ENCODE data around the gene TEX26. TPM values are rescaled to one million over a fixed set of nuclear protein-coding genes. Genes with fewer than 3 reads are reported as not detected.

The TEX26 gene
- total and polyA plus RNA-seq, 4 experiments from 2014 or later = not detected

DNA sequence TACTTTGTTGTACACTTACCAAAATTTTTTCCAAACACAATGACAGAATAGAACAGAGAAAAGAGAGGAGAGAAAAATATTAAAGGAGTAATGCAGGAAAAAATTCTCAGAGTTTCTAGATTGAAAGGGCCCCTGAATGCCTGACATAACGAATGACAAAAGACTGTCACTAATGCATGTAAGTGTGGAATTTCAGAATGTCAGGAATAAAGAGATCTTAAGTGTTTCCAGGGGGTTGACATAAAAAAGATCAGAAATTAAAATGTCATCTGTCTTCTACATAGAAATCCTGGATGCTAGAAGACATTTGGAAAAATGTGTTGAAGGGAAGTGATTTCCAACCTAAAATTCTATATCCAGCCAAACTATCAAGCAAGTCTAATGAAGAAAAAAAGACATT, 27.2 kb downstream of the TEX26 start:
- POLR2A ChIA-PET (ENCODE audit: partially characterized antibody) = no interaction called here
- H3K9me3 Mint-ChIP-seq = peaks cover 6 to 50% (median 25%) of the 10 kb centered on the region in 8 donors
- DNase-seq = no peak

GRCh38 chr13:30963791-30964190, 31.3 kb downstream of the TEX26 start:
- H3K27me3 ChIP-seq (ENCODE audit: insufficient read depth, low read length) = no peaks in the 10 kb centered on the region
- no peaks in the 10 kb centered on the region for H3K36me3 ChIP-seq (ENCODE audit: insufficient read depth, low read length)
- H3K9me3 ChIP-seq (ENCODE audit: control insufficient read depth in 1 of 2, low read length in 2 of 2) = no peaks in the 10 kb centered on the region
- POLR2A ChIA-PET (ENCODE audit: partially characterized antibody) = no interaction called here
- H3K4me3 ChIP-seq (ENCODE audit: low read length in 2 of 2) = no peak overlapping the region
- no peak for DNase-seq
- H3K27me3 Mint-ChIP-seq = peaks cover 13 to 38% of the 10 kb centered on the region in 2 donors
- no peaks in the 10 kb centered on the region for H3K4me1 ChIP-seq (ENCODE audit: insufficient read depth, low read length)
- H3K27ac ChIP-seq (ENCODE audit: low read depth, low read length) = no peak overlapping the region
- no peak overlapping the region for H3K4me3 Mint-ChIP-seq
- H3K27ac Mint-ChIP-seq = no peak overlapping the region
- H3K9me3 Mint-ChIP-seq = peaks cover 4 to 31% (median 18%) of the 10 kb centered on the region in 8 donors
- peaks cover 0 to 4% of the 10 kb centered on the region in 2 donors for H3K36me3 Mint-ChIP-seq
- CTCF ChIA-PET (ENCODE audit: partially characterized antibody) = no interaction called here
- no peaks in the 10 kb centered on the region for H3K4me1 Mint-ChIP-seq
- intact Hi-C loops (cut with micrococcal nuclease) = no loop called here

More for the DNA sequence above, 27.2 kb downstream of the TEX26 start:
- Mint-ChIP-seq H3K36me3 (peaks cover 0 to 4% of the 10 kb centered on the region in 2 donors), H3K27ac (no peak overlapping the region), H3K27me3 (peaks cover 13 to 39% of the 10 kb centered on the region in 2 donors), H3K4me3 (no peak overlapping the region), H3K4me1 (no peaks in the 10 kb centered on the region)
- intact Hi-C loops (cut with micrococcal nuclease) = no loop called here
- H3K27ac ChIP-seq (ENCODE audit: low read depth, low read length) = no peak overlapping the region
- H3K9me3 ChIP-seq (ENCODE audit: control insufficient read depth in 1 of 2, low read length in 2 of 2) = no peaks in the 10 kb centered on the region
- H3K4me3 ChIP-seq (ENCODE audit: low read length in 2 of 2) = no peak overlapping the region
- no peaks in the 10 kb centered on the region for H3K36me3 ChIP-seq (ENCODE audit: insufficient read depth, low read length)
- no peaks in the 10 kb centered on the region for H3K27me3 ChIP-seq (ENCODE audit: insufficient read depth, low read length)
- H3K4me1 ChIP-seq (ENCODE audit: insufficient read depth, low read length) = no peaks in the 10 kb centered on the region
- CTCF ChIA-PET (ENCODE audit: partially characterized antibody) = no interaction called here

- peaks cover 21 to 43% of the 10 kb centered on the region in 2 donors for H3K27me3 Mint-ChIP-seq
- intact Hi-C loops (cut with micrococcal nuclease) = no loop called here
Measured at GRCh38 chr13:30965380-30965779, 32.9 kb downstream of the TEX26 start.

GRCh38 chr13:30966101-30966500, 33.6 kb downstream of the TEX26 start:
- peaks cover 21 to 49% of the 10 kb centered on the region in 2 donors for H3K27me3 Mint-ChIP-seq
- Histone ChIP-seq H3K27ac (ENCODE audit: low read depth, low read length) (no peak overlapping the region), H3K9me3 (ENCODE audit: control insufficient read depth in 1 of 2, low read length in 2 of 2) (no peaks in the 10 kb centered on the region), H3K36me3 (ENCODE audit: insufficient read depth, low read length) (no peaks in the 10 kb centered on the region), H3K4me1 (ENCODE audit: insufficient read depth, low read length) (no peaks in the 10 kb centered on the region), H3K27me3 (ENCODE audit: insufficient read depth, low read length) (no peaks in the 10 kb centered on the region), H3K4me3 (ENCODE audit: low read length in 2 of 2) (no peak overlapping the region)
- H3K4me1 Mint-ChIP-seq = no peaks in the 10 kb centered on the region
- CTCF ChIA-PET (ENCODE audit: partially characterized antibody) = no interaction called here
- peaks cover 0 to 9% (median 4%) of the 10 kb centered on the region in 8 donors for H3K9me3 Mint-ChIP-seq
- no peak for DNase-seq
- no peak overlapping the region for H3K27ac Mint-ChIP-seq
- H3K4me3 Mint-ChIP-seq = no peak overlapping the region
- intact Hi-C loops (cut with micrococcal nuclease) = no loop called here
- H3K36me3 Mint-ChIP-seq = no peaks in the 10 kb centered on the region
- POLR2A ChIA-PET (ENCODE audit: partially characterized antibody) = no interaction called here

More at GRCh38 chr13:30965380-30965779, 32.9 kb downstream of the TEX26 start:
- H3K36me3 Mint-ChIP-seq = no peaks in the 10 kb centered on the region
- no peak for DNase-seq
- no peaks in the 10 kb centered on the region for H3K9me3 ChIP-seq (ENCODE audit: control insufficient read depth in 1 of 2, low read length in 2 of 2)
- ChIA-PET POLR2A (ENCODE audit: partially characterized antibody) (no interaction called here), CTCF (ENCODE audit: partially characterized antibody) (no interaction called here)
- no peak overlapping the region for H3K4me3 ChIP-seq (ENCODE audit: low read length in 2 of 2)
- no peaks in the 10 kb centered on the region for H3K4me1 ChIP-seq (ENCODE audit: insufficient read depth, low read length)
- H3K36me3 ChIP-seq (ENCODE audit: insufficient read depth, low read length) = no peaks in the 10 kb centered on the region
- H3K27ac ChIP-seq (ENCODE audit: low read depth, low read length) = no peak overlapping the region
- no peak overlapping the region for H3K4me3 Mint-ChIP-seq
- peaks cover 2 to 16% (median 7%) of the 10 kb centered on the region in 8 donors for H3K9me3 Mint-ChIP-seq
- no peak overlapping the region for H3K27ac Mint-ChIP-seq
- no peaks in the 10 kb centered on the region for H3K27me3 ChIP-seq (ENCODE audit: insufficient read depth, low read length)
- H3K4me1 Mint-ChIP-seq = no peaks in the 10 kb centered on the region

DNA sequence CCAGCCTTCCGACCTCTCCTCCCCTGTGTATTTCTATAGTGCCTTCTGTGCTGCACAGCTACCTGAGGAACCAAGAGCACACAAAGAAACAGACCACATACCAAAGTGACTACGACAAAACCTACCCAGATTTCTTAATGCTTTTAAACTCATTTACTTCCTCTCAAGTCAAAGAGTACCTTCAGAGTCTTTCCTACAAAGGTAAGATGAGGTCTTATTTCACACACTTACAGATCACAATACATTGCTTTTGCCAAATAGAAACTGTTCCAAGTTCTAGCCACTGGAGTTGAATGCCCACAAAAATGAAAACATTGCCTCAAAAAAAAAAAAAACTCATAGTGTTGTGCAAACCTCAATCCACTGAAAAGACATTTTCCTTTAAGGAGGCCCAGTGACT, 36.4 kb downstream of the TEX26 start:
- ChIA-PET CTCF (ENCODE audit: partially characterized antibody) (interaction anchor here (0.8 to 2.2 kb wide), 2 partner anchors 11 kb away, joined by 3 to 11 read pairs; no protein-coding TSS in a partner anchor), POLR2A (ENCODE audit: partially characterized antibody) (no interaction called here)
- Histone ChIP-seq H3K27me3 (ENCODE audit: insufficient read depth, low read length) (no peaks in the 10 kb centered on the region), H3K9me3 (ENCODE audit: control insufficient read depth in 1 of 2, low read length in 2 of 2) (no peaks in the 10 kb centered on the region), H3K4me3 (ENCODE audit: low read length in 2 of 2) (no peak overlapping the region), H3K27ac (ENCODE audit: low read depth, low read length) (no peak overlapping the region), H3K36me3 (ENCODE audit: insufficient read depth, low read length) (no peaks in the 10 kb centered on the region), H3K4me1 (ENCODE audit: insufficient read depth, low read length) (no peaks in the 10 kb centered on the region)
- no peak overlapping the region for H3K27ac Mint-ChIP-seq
- H3K4me1 Mint-ChIP-seq = no peaks in the 10 kb centered on the region
- H3K9me3 Mint-ChIP-seq = peaks cover 0 to 3% (median 0%) of the 10 kb centered on the region in 8 donors
- H3K4me3 Mint-ChIP-seq = no peak overlapping the region
- DNase-seq = no peak
- H3K36me3 Mint-ChIP-seq = no peaks in the 10 kb centered on the region
- H3K27me3 Mint-ChIP-seq = peaks cover 18 to 39% of the 10 kb centered on the region in 2 donors
- intact Hi-C loops (cut with micrococcal nuclease) = no loop called here

DNA sequence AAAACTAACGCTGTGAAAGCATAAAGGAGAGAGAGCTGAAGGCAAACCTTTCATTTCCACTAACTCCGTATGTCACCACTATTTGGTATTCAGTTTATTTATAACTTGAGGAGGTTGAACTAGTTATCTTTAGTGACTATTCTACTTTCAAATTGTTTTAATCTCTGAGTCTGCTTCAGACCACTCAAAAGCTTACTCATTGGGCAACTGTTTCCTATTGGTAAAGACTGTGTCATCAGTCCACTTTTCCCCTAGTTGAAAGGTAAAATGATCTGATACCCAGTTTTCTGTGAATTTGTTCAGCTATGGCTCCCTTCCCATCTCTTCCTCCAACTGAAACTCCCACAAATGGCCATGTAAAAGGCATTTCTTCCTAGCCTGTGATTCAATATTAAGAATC, 39.1 kb downstream of the TEX26 start:
- H3K36me3 ChIP-seq (ENCODE audit: insufficient read depth, low read length) = no peaks in the 10 kb centered on the region
- Mint-ChIP-seq H3K27ac (no peak overlapping the region), H3K36me3 (no peaks in the 10 kb centered on the region), H3K27me3 (peaks cover 17 to 28% of the 10 kb centered on the region in 2 donors), H3K4me1 (no peaks in the 10 kb centered on the region), H3K9me3 (no peaks in the 10 kb centered on the region), H3K4me3 (no peak overlapping the region)
- H3K4me1 ChIP-seq (ENCODE audit: insufficient read depth, low read length) = no peaks in the 10 kb centered on the region
- no peak overlapping the region for H3K4me3 ChIP-seq (ENCODE audit: low read length in 2 of 2)
- CTCF ChIA-PET (ENCODE audit: partially characterized antibody) = interaction anchor here (1.8 kb wide), 1 partner anchor 73 kb away, joined by 4 read pairs; no protein-coding TSS in a partner anchor
- no peaks in the 10 kb centered on the region for H3K27me3 ChIP-seq (ENCODE audit: insufficient read depth, low read length)
- H3K27ac ChIP-seq (ENCODE audit: low read depth, low read length) = no peak overlapping the region
- POLR2A ChIA-PET (ENCODE audit: partially characterized antibody) = no interaction called here
- no peak for DNase-seq
- no peaks in the 10 kb centered on the region for H3K9me3 ChIP-seq (ENCODE audit: control insufficient read depth in 1 of 2, low read length in 2 of 2)
- intact Hi-C loops (cut with micrococcal nuclease) = no loop called here

DNA sequence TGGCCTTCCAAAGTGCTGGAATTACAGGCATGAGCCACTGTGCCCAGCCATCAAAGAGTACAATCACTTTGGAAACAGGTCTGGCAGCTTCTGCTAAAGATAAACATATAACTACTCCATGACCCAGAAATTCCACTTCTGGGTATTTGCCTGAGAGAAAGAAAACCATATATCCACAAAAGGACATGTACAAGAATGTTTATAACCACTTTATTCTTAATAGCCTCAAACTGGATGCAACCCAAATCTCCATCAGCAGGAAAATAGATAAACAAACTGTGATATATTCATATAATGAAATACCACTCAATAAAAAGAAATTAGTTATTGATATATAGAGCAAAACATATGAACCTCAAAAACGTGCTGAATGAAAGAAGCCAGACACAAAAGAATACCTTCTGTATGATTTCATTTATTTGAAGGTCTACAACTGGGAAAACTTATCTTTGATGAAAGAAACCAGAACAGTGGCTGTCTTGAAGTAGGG, 40.5 kb downstream of the TEX26 start:
- CTCF ChIA-PET (ENCODE audit: partially characterized antibody) = no interaction called here
- no peaks in the 10 kb centered on the region for H3K4me1 Mint-ChIP-seq
- intact Hi-C loops (cut with micrococcal nuclease) = loop anchor here (1.0 kb wide), 1 partner anchor 16 kb away; no protein-coding TSS in a partner anchor
- H3K4me3 Mint-ChIP-seq = no peak overlapping the region
- H3K27ac Mint-ChIP-seq = no peak overlapping the region
- H3K27me3 ChIP-seq (ENCODE audit: insufficient read depth, low read length) = no peaks in the 10 kb centered on the region
- no peaks in the 10 kb centered on the region for H3K4me1 ChIP-seq (ENCODE audit: insufficient read depth, low read length)
- DNase-seq = no peak
- no peaks in the 10 kb centered on the region for H3K36me3 Mint-ChIP-seq
- H3K36me3 ChIP-seq (ENCODE audit: insufficient read depth, low read length) = no peaks in the 10 kb centered on the region
- POLR2A ChIA-PET (ENCODE audit: partially characterized antibody) = no interaction called here
- no peak overlapping the region for H3K4me3 ChIP-seq (ENCODE audit: low read length in 2 of 2)
- H3K9me3 Mint-ChIP-seq = no peaks in the 10 kb centered on the region
- H3K27me3 Mint-ChIP-seq = peaks cover 19 to 25% of the 10 kb centered on the region in 2 donors
- no peak overlapping the region for H3K27ac ChIP-seq (ENCODE audit: low read depth, low read length)
- no peaks in the 10 kb centered on the region for H3K9me3 ChIP-seq (ENCODE audit: control insufficient read depth in 1 of 2, low read length in 2 of 2)

Data from CD4-positive, alpha-beta memory T cell (primary cell).